ENCODE results near the gene RASA1. TPM values are rescaled to one million over a fixed set of nuclear protein-coding genes. Genes with fewer than 3 reads are reported as not detected.

RASA1 gene
- total RNA-seq, 1 experiment from 2014 or later, result 29.6 TPM

DNA sequence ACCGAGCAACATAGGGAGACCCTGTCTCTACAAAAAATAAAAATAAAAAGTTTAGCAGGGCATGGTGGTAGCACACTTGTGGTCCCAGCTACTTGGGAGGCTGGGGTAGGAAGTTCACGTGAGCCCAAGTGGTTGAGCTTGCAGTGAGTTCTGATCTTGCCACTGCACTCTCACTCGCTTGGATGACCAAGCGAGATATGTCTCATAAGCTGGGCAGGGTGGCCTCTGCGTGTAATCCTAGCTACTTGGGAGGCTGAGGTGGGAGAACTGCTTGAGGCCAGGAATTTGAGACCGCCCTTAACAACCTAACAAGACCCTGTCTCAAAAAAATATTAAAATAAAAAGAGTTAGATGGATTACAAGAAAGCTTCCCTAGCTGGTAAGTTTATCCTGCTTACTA is 32.5 kb downstream of the RASA1 start:
- no peaks in the 10 kb centered on the region for H3K9me3 ChIP-seq (ENCODE audit: control insufficient read depth, low read depth, low read length)
- no peak overlapping the region for H3T11ph ChIP-seq (ENCODE audit: low read length)
- WGBS (ENCODE audit: extremely low coverage, insufficient read length, low lambda C conversion rate), result no CpG with 5 or more reads among the region's 6 CpGs
- no peak overlapping the region for H3K56ac ChIP-seq (ENCODE audit: insufficient read length, low read depth, low read length)
- no peak overlapping the region for H3K4ac ChIP-seq (ENCODE audit: low read depth, low read length)
- no peaks in the 10 kb centered on the region for H3K4me1 ChIP-seq (ENCODE audit: insufficient read depth, low read length)
- no peak overlapping the region for H4K8ac ChIP-seq (replicated peaks; ENCODE audit: insufficient read length, low read depth, low read length)
- no peak overlapping the region for H3K4me2 ChIP-seq (ENCODE audit: insufficient read depth, insufficient read length, low read length)
- H2BK5ac ChIP-seq (ENCODE audit: insufficient read length, low read length), result no peak overlapping the region
- Mint-ChIP-seq H3K36me3 (ENCODE audit: insufficient read depth in 1 of 3, low read depth in 3 of 3) (peaks cover 6 to 14% (median 11%) of the 10 kb centered on the region in 3 experiments), H3K4me1 (peaks cover 11 to 13% of the 10 kb centered on the region in 2 experiments; a peak in 2 of 4 replicates), H3K4me3 (no peak overlapping the region), H3K9me3 (no peaks in the 10 kb centered on the region), H3K27ac (peak overlapping the region in 1 of 3 experiments; percentile 72; a peak in 1 of 7 replicates), H3K27me3 (ENCODE audit: low read depth) (no peaks in the 10 kb centered on the region)
- H2BK20ac ChIP-seq (ENCODE audit: low read depth, low read length, poor library complexity, severe bottlenecking), result no peak overlapping the region
- no peak overlapping the region for H2AK5ac ChIP-seq (ENCODE audit: insufficient read length, low read length)
- H3K79me2 ChIP-seq (ENCODE audit: insufficient read depth, low read length), result peaks cover 2% of the 10 kb centered on the region; the same call in 1 of the 2 replicates
- H3K23ac ChIP-seq (ENCODE audit: insufficient read length, low read depth, low read length), result no peak overlapping the region
- no peak overlapping the region for H3K27ac ChIP-seq (ENCODE audit: insufficient read length, low read depth, low read length)
- H2BK12ac ChIP-seq (ENCODE audit: insufficient read length, low read depth, low read length), result no peak overlapping the region
- H3K23me2 ChIP-seq (ENCODE audit: insufficient read length, low read depth, low read length, poor library complexity, severe bottlenecking), result no peaks in the 10 kb centered on the region
- H4K20me1 ChIP-seq (ENCODE audit: control insufficient read depth, insufficient read depth, insufficient read length), result no peaks in the 10 kb centered on the region
- no peak for TF ChIP-seq CTCF (conservative IDR thresholded peaks at IDR 0.05)
- no peak overlapping the region for H2BK120ac ChIP-seq (ENCODE audit: low read depth, low read length, poor library complexity, severe bottlenecking)
- no peaks in the 10 kb centered on the region for H3K27me3 ChIP-seq (ENCODE audit: insufficient read depth, low read length)
- DNase-seq, result no peak
- no peaks in the 10 kb centered on the region for H3K79me1 ChIP-seq (ENCODE audit: insufficient read depth, low read depth, low read length, poor library complexity, severe bottlenecking)
- H3K14ac ChIP-seq (ENCODE audit: insufficient read depth, low read length), result no peak overlapping the region
- H4K5ac ChIP-seq (ENCODE audit: insufficient read length, low read depth, low read length), result no peak overlapping the region
- H3K9ac ChIP-seq (ENCODE audit: extremely low read depth, insufficient read length, low read length), result no peak overlapping the region
- H3K18ac ChIP-seq (ENCODE audit: insufficient read length, low read depth, low read length), result no peak overlapping the region
- H2AFZ ChIP-seq (ENCODE audit: low read length), result no peak overlapping the region
- H2BK15ac ChIP-seq (ENCODE audit: low read depth, low read length), result no peak overlapping the region
- no peak overlapping the region for H4K91ac ChIP-seq (ENCODE audit: insufficient read length, low read depth, low read length)

Measured in H9 (cell line).